Measurements from ENCODE around the gene NCAN. TPM values are rescaled to one million over a fixed set of nuclear protein-coding genes. Genes with fewer than 3 reads are reported as not detected.

Gene NCAN
- polyA plus RNA-seq, 1 donor (not counting 4 experiments of a cell fraction or from before 2014, with no cell fraction given): not detected

DNA sequence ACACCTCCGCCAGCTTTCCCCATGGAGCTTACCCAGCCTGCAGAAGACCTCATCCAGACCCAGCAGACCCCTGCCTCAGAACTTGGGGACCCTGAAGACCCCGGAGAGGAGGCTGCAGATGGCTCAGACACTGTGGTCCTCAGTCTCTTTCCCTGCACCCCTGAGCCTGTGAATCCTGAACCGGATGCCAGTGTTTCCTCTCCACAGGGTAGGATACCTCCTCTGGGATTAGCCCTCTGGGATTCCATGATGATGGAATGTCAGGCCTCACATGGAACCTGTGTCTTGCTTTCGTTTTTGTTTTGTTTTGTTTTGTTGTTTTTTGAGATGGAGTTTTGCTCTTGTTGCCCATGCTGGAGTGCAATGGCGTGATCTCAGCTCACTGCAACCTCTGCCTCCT, 17.8 kb upstream of the NCAN start:
- H3K27ac ChIP-seq (ENCODE audit: control insufficient read depth, insufficient read depth, low read length): no peak overlapping the region

DNA sequence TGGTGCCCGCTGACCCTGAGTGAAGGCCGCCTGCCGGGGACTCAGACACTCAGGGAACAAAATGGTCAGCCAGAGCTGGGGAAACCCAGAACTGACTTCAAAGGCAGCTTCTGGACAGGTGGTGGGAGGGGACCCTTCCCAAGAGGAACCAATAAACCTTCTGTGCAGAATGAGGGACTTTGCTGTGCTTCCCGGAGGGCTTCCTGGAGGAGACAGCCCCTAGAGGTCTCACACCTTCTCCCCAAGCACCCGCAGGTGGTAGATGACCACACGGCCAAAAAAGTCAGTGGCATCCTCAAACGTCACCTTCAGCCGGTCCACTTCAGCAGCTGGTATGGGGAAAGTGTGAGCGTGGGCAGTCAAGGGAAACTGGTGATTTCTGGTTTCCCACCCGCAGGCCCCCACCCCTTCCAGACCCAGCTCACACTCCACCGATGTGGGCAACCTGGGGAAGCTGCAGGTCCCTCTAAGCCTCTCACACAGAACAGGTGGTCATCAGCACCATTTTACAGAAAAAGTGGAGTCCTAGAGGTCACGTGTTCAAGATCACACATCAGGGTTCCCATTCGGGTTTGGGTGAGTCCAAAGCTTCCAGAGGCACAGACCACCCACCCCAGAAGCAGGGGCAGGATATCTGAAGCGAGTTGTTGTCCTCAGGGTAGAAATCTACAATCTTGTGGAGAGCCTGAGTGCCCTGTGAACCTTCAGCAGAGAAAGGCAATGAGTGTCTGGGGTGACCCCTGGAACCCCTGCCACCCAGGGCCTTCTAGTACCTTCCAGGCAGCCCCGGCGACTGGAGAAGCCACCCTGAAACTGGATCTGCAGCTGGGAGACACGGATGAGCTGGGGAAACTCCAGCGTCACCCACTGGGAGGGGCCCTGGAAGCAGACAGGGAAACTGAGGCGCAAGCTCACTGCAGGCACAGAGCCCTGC, 9.8 kb upstream of the NCAN start:
- peak overlapping the region; percentile 92 for H3K4me2 ChIP-seq (ENCODE audit: control insufficient read depth, extremely low read depth, insufficient read depth, low read depth, low read length)
- DNase-seq (ENCODE audit: low read depth, low spot score) (no peak), FAIRE-seq (no peak)
- TF ChIP-seq EZH2 (IDR thresholded peaks at IDR 0.05; ENCODE audit: low read length): no peak
- TF ChIP-seq, protein P1, sequence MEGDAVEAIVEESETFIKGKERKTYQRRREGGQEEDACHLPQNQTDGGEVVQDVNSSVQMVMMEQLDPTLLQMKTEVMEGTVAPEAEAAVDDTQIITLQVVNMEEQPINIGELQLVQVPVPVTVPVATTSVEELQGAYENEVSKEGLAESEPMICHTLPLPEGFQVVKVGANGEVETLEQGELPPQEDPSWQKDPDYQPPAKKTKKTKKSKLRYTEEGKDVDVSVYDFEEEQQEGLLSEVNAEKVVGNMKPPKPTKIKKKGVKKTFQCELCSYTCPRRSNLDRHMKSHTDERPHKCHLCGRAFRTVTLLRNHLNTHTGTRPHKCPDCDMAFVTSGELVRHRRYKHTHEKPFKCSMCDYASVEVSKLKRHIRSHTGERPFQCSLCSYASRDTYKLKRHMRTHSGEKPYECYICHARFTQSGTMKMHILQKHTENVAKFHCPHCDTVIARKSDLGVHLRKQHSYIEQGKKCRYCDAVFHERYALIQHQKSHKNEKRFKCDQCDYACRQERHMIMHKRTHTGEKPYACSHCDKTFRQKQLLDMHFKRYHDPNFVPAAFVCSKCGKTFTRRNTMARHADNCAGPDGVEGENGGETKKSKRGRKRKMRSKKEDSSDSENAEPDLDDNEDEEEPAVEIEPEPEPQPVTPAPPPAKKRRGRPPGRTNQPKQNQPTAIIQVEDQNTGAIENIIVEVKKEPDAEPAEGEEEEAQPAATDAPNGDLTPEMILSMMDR (optimal IDR thresholded peaks at IDR 0.05 in 1 of 3, IDR thresholded peaks at IDR 0.05 in 1 of 3, conservative IDR thresholded peaks at IDR 0.05 in 1 of 3; ENCODE audit: extremely low read depth in 1 of 3, insufficient read depth in 2 of 3, low read length in 3 of 3): no peak
- dilution Hi-C loops (cut with MboI; ENCODE audit: extremely low pct_ligation_motif_present, low sequenced_read_pairs): no loop called here
- peak overlapping the region; percentile 62 to 87 (median 85) for H3K4me3 ChIP-seq (ENCODE audit: control insufficient read depth in 2 of 3, extremely low read depth in 1 of 3, insufficient read depth in 2 of 3, low read depth in 1 of 3, low read length in 3 of 3)
- no peaks in the 10 kb centered on the region for H3K9me1 ChIP-seq (ENCODE audit: control insufficient read depth, extremely low read depth, insufficient read depth, low read length)
- H3K27me3 ChIP-seq (ENCODE audit: control insufficient read depth, extremely low read depth, insufficient read depth, low read length): no peaks in the 10 kb centered on the region
- peaks cover 8% of the 10 kb centered on the region for H3K4me1 ChIP-seq (ENCODE audit: control insufficient read depth, extremely low read depth, insufficient read depth, low read length)
- peaks cover 19% of the 10 kb centered on the region in 2 experiments for H3K36me3 ChIP-seq (ENCODE audit: control insufficient read depth in 2 of 2, extremely low read depth in 1 of 2, insufficient read depth in 2 of 2, low read length in 2 of 2)
- H3K9ac ChIP-seq (ENCODE audit: control insufficient read depth, extremely low read depth, insufficient read depth, low read length): peak overlapping the region; percentile 90
- H2AFZ ChIP-seq (ENCODE audit: control insufficient read depth, low read length): peak overlapping the region; percentile 27
- peak overlapping the region; percentile 82 for H3K27ac ChIP-seq (ENCODE audit: control insufficient read depth, insufficient read depth, low read length)
- no peaks in the 10 kb centered on the region for H4K20me1 ChIP-seq (ENCODE audit: control insufficient read depth, extremely low read depth, insufficient read depth, low read length)
- peaks cover 14% of the 10 kb centered on the region for H3K79me2 ChIP-seq (ENCODE audit: control insufficient read depth, insufficient read depth, low read length)
- H3K9me3 ChIP-seq (ENCODE audit: control insufficient read depth, low read depth, low read length): no peaks in the 10 kb centered on the region

More for the DNA sequence above, 17.8 kb upstream of the NCAN start:
- dilution Hi-C loops (cut with MboI; ENCODE audit: extremely low pct_ligation_motif_present, low sequenced_read_pairs): no loop called here
- Histone ChIP-seq H3K4me1 (ENCODE audit: control insufficient read depth, extremely low read depth, insufficient read depth, low read length) (peaks cover 14% of the 10 kb centered on the region), H3K4me3 (ENCODE audit: control insufficient read depth in 2 of 3, extremely low read depth in 1 of 3, insufficient read depth in 2 of 3, low read depth in 1 of 3, low read length in 3 of 3) (peak overlapping the region in 1 of 3 experiments; percentile 26), H3K9me1 (ENCODE audit: control insufficient read depth, extremely low read depth, insufficient read depth, low read length) (no peaks in the 10 kb centered on the region), H4K20me1 (ENCODE audit: control insufficient read depth, extremely low read depth, insufficient read depth, low read length) (no peaks in the 10 kb centered on the region), H3K9ac (ENCODE audit: control insufficient read depth, extremely low read depth, insufficient read depth, low read length) (peak overlapping the region; percentile 100), H2AFZ (ENCODE audit: control insufficient read depth, low read length) (no peak overlapping the region), H3K27me3 (ENCODE audit: control insufficient read depth, extremely low read depth, insufficient read depth, low read length) (no peaks in the 10 kb centered on the region), H3K4me2 (ENCODE audit: control insufficient read depth, extremely low read depth, insufficient read depth, low read depth, low read length) (peak overlapping the region; percentile 90), H3K36me3 (ENCODE audit: control insufficient read depth in 2 of 2, extremely low read depth in 1 of 2, insufficient read depth in 2 of 2, low read length in 2 of 2) (peaks cover 6 to 29% of the 10 kb centered on the region in 2 experiments), H3K79me2 (ENCODE audit: control insufficient read depth, insufficient read depth, low read length) (peaks cover 48% of the 10 kb centered on the region), H3K9me3 (ENCODE audit: control insufficient read depth, low read depth, low read length) (no peaks in the 10 kb centered on the region)
- FAIRE-seq (no peak), DNase-seq (ENCODE audit: low read depth, low spot score) (no peak)
- no peak for TF ChIP-seq EZH2 (IDR thresholded peaks at IDR 0.05; ENCODE audit: low read length)
- TF ChIP-seq, protein P1 (optimal IDR thresholded peaks at IDR 0.05 in 1 of 3, IDR thresholded peaks at IDR 0.05 in 1 of 3, conservative IDR thresholded peaks at IDR 0.05 in 1 of 3; ENCODE audit: extremely low read depth in 1 of 3, insufficient read depth in 2 of 3, low read length in 3 of 3): no peak

Data from keratinocyte (primary cell).